HEK293 (cell line): Measurements from ENCODE around the gene BTBD7.

ENCODE experiments used
- CTCF ChIA-PET: fragments of 350-600 bp; formaldehyde crosslinking; extraction: SDS; loops from one replicate; lab custom pipeline; 2021; ENCODE audit warnings: antibody characterized with exemption; lab: Yijun Ruan, JAX
- POLR2A ChIA-PET: fragments of 300-600 bp; formaldehyde crosslinking; extraction: SDS; loops from one replicate; lab custom pipeline; 2020; ENCODE audit warnings: antibody characterized with exemption, inconsistent platforms; lab: Yijun Ruan, JAX
- H3K27ac ChIP-seq: fragments of 200-500 bp; sonication (Bioruptor generic); 2 replicates; pipeline ENCODE4 v1.5.1; 2014; ENCODE audit warnings: low read depth, low read length, control low read depth, inconsistent platforms; ENCODE audit errors: extremely low read depth
- H3K36me3 ChIP-seq, 2 experiments: fragments of 200-500 bp in 1 of 2; sonication (Bioruptor generic) in 1 of 2; 1 replicate in 1 of 2; 2 replicates in 1 of 2; pipeline ENCODE4 v1.5.1; 2014 to 2017; ENCODE audit warnings: inconsistent platforms in 2 of 2, low read length in 2 of 2; ENCODE audit not compliant: control insufficient read depth in 2 of 2, insufficient read depth in 1 of 2
- H3K4me1 ChIP-seq: fragments of 200-500 bp; sonication (Bioruptor generic); 2 replicates; pipeline ENCODE4 v1.5.1; 2014; ENCODE audit warnings: mild to moderate bottlenecking, low read length, inconsistent platforms; ENCODE audit not compliant: control insufficient read depth, insufficient read depth
- H3K4me3 ChIP-seq: 2 replicates; pipeline ENCODE4 v1.5.1; 2011; ENCODE audit warnings: low read depth, mild to moderate bottlenecking, control low read depth, low read length, moderate library complexity
- H3K9me3 ChIP-seq: fragments of 200-500 bp; sonication (Bioruptor generic); 2 replicates; pipeline ENCODE4 v1.5.1; 2014; ENCODE audit warnings: low read depth, low read length, inconsistent platforms; ENCODE audit not compliant: control insufficient read depth, insufficient read depth
- FEZF1 ChIP-seq: fragments of 450-650 bp; formaldehyde crosslinking; IDR thresholded peaks from 2 replicates; pipeline ENCODE4 v1.5.1; 2016; ENCODE audit warnings: missing biosample characterization, missing genetic modification characterization
- GLI4 ChIP-seq: fragments of 450-650 bp; formaldehyde crosslinking; IDR thresholded peaks from 2 replicates; pipeline ENCODE4 v1.5.1; 2016; ENCODE audit warnings: missing biosample characterization, missing genetic modification characterization
- GLIS1 ChIP-seq: fragments of 450-650 bp; formaldehyde crosslinking; IDR thresholded peaks from 2 replicates; pipeline ENCODE4 v1.5.1; 2016; ENCODE audit warnings: missing biosample characterization, missing genetic modification characterization
- HOXA7 ChIP-seq: sonication (generic); formaldehyde crosslinking; IDR thresholded peaks from 2 replicates; pipeline ENCODE4 v1.8.1; 2022; ENCODE audit warnings: missing genetic modification reagents, borderline replicate concordance
- OVOL3 ChIP-seq: fragments of 450-650 bp; formaldehyde crosslinking; IDR thresholded peaks from 2 replicates; pipeline ENCODE4 v1.5.1; 2016; ENCODE audit warnings: missing biosample characterization, missing genetic modification characterization
- SP7 ChIP-seq: fragments of 450-650 bp; formaldehyde crosslinking; IDR thresholded peaks from 2 replicates; pipeline ENCODE4 v1.5.1; 2016; ENCODE audit warnings: missing biosample characterization, missing genetic modification characterization
- ZBTB7A ChIP-seq: fragments of 450-650 bp; formaldehyde crosslinking; IDR thresholded peaks from 2 replicates; pipeline ENCODE4 v1.5.1; 2016; ENCODE audit warnings: low read depth, missing biosample characterization, missing genetic modification characterization
- ZNF10 ChIP-seq: fragments of 450-650 bp; formaldehyde crosslinking; IDR thresholded peaks from 2 replicates; pipeline ENCODE4 v1.5.1; 2017; ENCODE audit warnings: missing biosample characterization, missing genetic modification characterization
- ZNF133 ChIP-seq: fragments of 450-650 bp; formaldehyde crosslinking; IDR thresholded peaks from 2 replicates; pipeline ENCODE4 v1.5.1; 2016; ENCODE audit warnings: missing biosample characterization, missing genetic modification characterization
- ZNF146 ChIP-seq: fragments of 450-650 bp; formaldehyde crosslinking; IDR thresholded peaks from 2 replicates; pipeline ENCODE4 v1.5.1; 2016; ENCODE audit warnings: missing biosample characterization, missing genetic modification characterization
- ZNF157 ChIP-seq: fragments of 450-650 bp; formaldehyde crosslinking; IDR thresholded peaks from 2 replicates; pipeline ENCODE4 v1.5.1; 2016; ENCODE audit warnings: missing biosample characterization, missing genetic modification characterization
- ZNF184 ChIP-seq: fragments of 450-650 bp; IDR thresholded peaks from 2 replicates; pipeline ENCODE4 v1.5.1; 2018; ENCODE audit warnings: missing biosample characterization, mild to moderate bottlenecking, missing genetic modification characterization
- ZNF2 ChIP-seq: fragments of 450-650 bp; formaldehyde crosslinking; IDR thresholded peaks from 2 replicates; pipeline ENCODE4 v1.5.1; 2016; ENCODE audit warnings: missing biosample characterization, missing genetic modification characterization
- ZNF426 ChIP-seq: fragments of 450-650 bp; formaldehyde crosslinking; IDR thresholded peaks from 2 replicates; pipeline ENCODE4 v1.5.1; 2017; ENCODE audit warnings: missing biosample characterization, missing genetic modification characterization, mild to moderate bottlenecking, inconsistent platforms, moderate library complexity
- ZNF473 ChIP-seq: fragments of 450-650 bp; formaldehyde crosslinking; IDR thresholded peaks from 2 replicates; pipeline ENCODE4 v1.5.1; 2017; ENCODE audit warnings: missing biosample characterization, missing genetic modification characterization
- ZNF561 ChIP-seq: fragments of 450-650 bp; IDR thresholded peaks from 2 replicates; pipeline ENCODE4 v1.5.1; 2018; ENCODE audit warnings: missing biosample characterization, missing genetic modification characterization, borderline replicate concordance
- ZNF701 ChIP-seq: fragments of 450-650 bp; formaldehyde crosslinking; IDR thresholded peaks from 2 replicates; pipeline ENCODE4 v1.5.1; 2016; ENCODE audit warnings: missing biosample characterization, missing genetic modification characterization
- ZSCAN23 ChIP-seq: fragments of 450-650 bp; formaldehyde crosslinking; IDR thresholded peaks from 2 replicates; pipeline ENCODE4 v1.5.1; 2016; ENCODE audit warnings: missing biosample characterization, missing genetic modification characterization
- TF ChIP-seq, protein P1 (sequence below): fragments of 450-650 bp; formaldehyde crosslinking; IDR thresholded peaks from 2 replicates; pipeline ENCODE4 v1.5.1; 2016; ENCODE audit warnings: missing biosample characterization, missing genetic modification characterization
- TF ChIP-seq, protein P2 (sequence below): fragments of 450-650 bp; formaldehyde crosslinking; IDR thresholded peaks from 2 replicates; pipeline ENCODE4 v1.5.1; 2017; ENCODE audit warnings: missing biosample characterization, missing genetic modification characterization
- TF ChIP-seq, protein P3 (sequence below): fragments of 450-650 bp; formaldehyde crosslinking; IDR thresholded peaks from 2 replicates; pipeline ENCODE4 v1.5.1; 2017; ENCODE audit warnings: missing biosample characterization, missing genetic modification characterization
- TF ChIP-seq, protein P4 (sequence below): fragments of 450-650 bp; formaldehyde crosslinking; IDR thresholded peaks from 2 replicates; pipeline ENCODE4 v1.5.0; 2017; ENCODE audit warnings: missing biosample characterization, missing genetic modification characterization, borderline replicate concordance
- TF ChIP-seq, protein P5 (sequence below): fragments of 450-650 bp; formaldehyde crosslinking; IDR thresholded peaks from 2 replicates; pipeline ENCODE4 v1.5.1; 2016; ENCODE audit warnings: missing biosample characterization, missing genetic modification characterization
- TF ChIP-seq, protein P6 (sequence below): fragments of 450-650 bp; formaldehyde crosslinking; IDR thresholded peaks from 2 replicates; pipeline ENCODE4 v1.5.1; 2016; ENCODE audit warnings: missing biosample characterization, missing genetic modification characterization

Gene BTBD7

DNA sequence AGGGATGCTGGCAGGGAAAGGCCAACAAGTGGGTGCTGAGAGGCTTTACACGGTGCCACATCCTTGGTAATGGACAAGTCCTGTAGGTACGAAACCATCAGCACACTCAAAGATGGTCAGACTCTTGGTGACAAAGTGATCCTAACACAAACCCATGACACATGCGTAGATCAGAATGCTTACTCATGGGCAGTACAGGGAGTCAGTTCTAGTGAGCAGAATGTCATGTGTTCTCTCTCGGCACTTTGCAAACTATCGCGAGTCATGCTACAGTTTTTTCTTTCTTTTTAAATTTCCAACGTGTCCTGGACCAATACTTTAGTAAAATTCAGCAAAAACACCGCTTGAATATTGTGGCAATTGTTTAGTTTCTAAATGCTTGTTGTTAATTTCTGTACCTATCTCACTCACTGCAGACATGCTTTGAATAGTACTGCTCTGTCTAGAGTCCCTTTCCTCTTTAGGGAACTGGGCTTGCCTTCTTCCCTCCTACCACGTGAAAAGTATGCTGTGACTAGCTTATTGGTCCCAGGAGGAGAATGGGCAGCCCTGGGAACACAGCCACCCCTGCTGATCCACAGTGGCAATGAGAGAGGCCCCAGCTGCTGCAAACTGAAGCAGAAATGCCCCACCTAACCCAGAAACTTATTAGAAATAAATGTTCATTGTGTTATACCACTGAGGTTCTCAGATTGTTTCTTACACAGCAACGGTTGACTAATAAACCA, 63.3 kb downstream of the BTBD7 start:
- Histone ChIP-seq H3K4me3 (no peak overlapping the region), H3K4me1 (no peaks in the 10 kb centered on the region), H3K27ac (no peak overlapping the region), H3K36me3 (peaks cover 0 to 3% of the 10 kb centered on the region in 2 experiments; a peak in 2 of 3 replicates), H3K9me3 (no peaks in the 10 kb centered on the region)
- TF ChIP-seq ZNF2 (no peak), ZNF133 (tag by site-specific recombination) (no peak), ZSCAN23 (tag by site-specific recombination) (no peak), ZNF473 (tag by site-specific recombination) (no peak), ZNF426 (tag by site-specific recombination) (no peak), ZBTB7A (tag by site-specific recombination) (no peak)
- TF ChIP-seq, protein P1, sequence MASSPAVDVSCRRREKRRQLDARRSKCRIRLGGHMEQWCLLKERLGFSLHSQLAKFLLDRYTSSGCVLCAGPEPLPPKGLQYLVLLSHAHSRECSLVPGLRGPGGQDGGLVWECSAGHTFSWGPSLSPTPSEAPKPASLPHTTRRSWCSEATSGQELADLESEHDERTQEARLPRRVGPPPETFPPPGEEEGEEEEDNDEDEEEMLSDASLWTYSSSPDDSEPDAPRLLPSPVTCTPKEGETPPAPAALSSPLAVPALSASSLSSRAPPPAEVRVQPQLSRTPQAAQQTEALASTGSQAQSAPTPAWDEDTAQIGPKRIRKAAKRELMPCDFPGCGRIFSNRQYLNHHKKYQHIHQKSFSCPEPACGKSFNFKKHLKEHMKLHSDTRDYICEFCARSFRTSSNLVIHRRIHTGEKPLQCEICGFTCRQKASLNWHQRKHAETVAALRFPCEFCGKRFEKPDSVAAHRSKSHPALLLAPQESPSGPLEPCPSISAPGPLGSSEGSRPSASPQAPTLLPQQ (tag by site-specific recombination): no peak
- TF ChIP-seq, protein P2, sequence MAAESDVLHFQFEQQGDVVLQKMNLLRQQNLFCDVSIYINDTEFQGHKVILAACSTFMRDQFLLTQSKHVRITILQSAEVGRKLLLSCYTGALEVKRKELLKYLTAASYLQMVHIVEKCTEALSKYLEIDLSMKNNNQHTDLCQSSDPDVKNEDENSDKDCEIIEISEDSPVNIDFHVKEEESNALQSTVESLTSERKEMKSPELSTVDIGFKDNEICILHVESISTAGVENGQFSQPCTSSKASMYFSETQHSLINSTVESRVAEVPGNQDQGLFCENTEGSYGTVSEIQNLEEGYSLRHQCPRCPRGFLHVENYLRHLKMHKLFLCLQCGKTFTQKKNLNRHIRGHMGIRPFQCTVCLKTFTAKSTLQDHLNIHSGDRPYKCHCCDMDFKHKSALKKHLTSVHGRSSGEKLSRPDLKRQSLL: no peak
- CTCF ChIA-PET: no interaction called here
- POLR2A ChIA-PET: no interaction called here

DNA sequence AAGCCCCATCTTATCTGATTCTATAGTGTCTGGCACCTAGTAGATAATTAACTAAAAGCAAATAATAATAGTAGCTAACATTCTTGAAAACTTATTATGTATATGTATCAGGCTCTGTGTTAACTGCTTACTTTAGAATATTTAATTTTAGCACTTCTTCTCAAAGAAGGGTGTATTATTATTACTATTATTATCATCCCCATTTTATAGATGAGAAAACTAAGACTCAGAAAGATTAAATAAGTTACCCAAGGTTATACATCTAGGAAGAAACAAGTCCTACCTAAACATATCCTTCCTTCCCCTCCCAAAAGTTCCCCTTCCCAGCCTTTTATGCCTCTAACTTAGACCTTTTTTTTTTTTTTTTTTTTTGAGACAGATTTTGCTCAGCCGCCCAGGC, 64.4 kb downstream of the BTBD7 start:
- ChIA-PET POLR2A (interaction anchor here (1.0 kb wide), 1 partner anchor 8 kb away, joined by 5 read pairs; no protein-coding TSS in a partner anchor), CTCF (no interaction called here)
- Histone ChIP-seq H3K9me3 (no peaks in the 10 kb centered on the region), H3K4me1 (no peaks in the 10 kb centered on the region), H3K4me3 (no peak overlapping the region), H3K27ac (no peak overlapping the region), H3K36me3 (peaks cover 0 to 5% of the 10 kb centered on the region in 2 experiments; a peak in 2 of 3 replicates)
- TF ChIP-seq, protein P3, sequence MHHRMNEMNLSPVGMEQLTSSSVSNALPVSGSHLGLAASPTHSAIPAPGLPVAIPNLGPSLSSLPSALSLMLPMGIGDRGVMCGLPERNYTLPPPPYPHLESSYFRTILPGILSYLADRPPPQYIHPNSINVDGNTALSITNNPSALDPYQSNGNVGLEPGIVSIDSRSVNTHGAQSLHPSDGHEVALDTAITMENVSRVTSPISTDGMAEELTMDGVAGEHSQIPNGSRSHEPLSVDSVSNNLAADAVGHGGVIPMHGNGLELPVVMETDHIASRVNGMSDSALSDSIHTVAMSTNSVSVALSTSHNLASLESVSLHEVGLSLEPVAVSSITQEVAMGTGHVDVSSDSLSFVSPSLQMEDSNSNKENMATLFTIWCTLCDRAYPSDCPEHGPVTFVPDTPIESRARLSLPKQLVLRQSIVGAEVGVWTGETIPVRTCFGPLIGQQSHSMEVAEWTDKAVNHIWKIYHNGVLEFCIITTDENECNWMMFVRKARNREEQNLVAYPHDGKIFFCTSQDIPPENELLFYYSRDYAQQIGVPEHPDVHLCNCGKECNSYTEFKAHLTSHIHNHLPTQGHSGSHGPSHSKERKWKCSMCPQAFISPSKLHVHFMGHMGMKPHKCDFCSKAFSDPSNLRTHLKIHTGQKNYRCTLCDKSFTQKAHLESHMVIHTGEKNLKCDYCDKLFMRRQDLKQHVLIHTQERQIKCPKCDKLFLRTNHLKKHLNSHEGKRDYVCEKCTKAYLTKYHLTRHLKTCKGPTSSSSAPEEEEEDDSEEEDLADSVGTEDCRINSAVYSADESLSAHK (tag by site-specific recombination): no peak
- no peak for TF ChIP-seq FEZF1 (tag by site-specific recombination)
- TF ChIP-seq, protein P4, sequence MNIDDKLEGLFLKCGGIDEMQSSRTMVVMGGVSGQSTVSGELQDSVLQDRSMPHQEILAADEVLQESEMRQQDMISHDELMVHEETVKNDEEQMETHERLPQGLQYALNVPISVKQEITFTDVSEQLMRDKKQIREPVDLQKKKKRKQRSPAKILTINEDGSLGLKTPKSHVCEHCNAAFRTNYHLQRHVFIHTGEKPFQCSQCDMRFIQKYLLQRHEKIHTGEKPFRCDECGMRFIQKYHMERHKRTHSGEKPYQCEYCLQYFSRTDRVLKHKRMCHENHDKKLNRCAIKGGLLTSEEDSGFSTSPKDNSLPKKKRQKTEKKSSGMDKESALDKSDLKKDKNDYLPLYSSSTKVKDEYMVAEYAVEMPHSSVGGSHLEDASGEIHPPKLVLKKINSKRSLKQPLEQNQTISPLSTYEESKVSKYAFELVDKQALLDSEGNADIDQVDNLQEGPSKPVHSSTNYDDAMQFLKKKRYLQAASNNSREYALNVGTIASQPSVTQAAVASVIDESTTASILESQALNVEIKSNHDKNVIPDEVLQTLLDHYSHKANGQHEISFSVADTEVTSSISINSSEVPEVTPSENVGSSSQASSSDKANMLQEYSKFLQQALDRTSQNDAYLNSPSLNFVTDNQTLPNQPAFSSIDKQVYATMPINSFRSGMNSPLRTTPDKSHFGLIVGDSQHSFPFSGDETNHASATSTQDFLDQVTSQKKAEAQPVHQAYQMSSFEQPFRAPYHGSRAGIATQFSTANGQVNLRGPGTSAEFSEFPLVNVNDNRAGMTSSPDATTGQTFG (tag by site-specific recombination): no peak
- TF ChIP-seq, protein P5, sequence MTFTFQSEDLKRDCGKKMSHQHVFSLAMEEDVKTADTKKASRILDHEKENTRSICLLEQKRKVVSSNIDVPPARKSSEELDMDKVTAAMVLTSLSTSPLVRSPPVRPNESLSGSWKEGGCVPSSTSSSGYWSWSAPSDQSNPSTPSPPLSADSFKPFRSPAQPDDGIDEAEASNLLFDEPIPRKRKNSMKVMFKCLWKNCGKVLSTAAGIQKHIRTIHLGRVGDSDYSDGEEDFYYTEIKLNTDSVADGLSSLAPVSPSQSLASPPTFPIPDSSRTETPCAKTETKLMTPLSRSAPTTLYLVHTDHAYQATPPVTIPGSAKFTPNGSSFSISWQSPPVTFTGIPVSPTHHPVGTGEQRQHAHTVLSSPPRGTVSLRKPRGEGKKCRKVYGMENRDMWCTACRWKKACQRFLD (tag by site-specific recombination): no peak
- no peak for TF ChIP-seq ZNF157 (tag by site-specific recombination)
- no peak for TF ChIP-seq SP7
- TF ChIP-seq ZNF10 (tag by site-specific recombination): no peak
- no peak for TF ChIP-seq ZNF561 (tag by site-specific recombination)
- no peak for TF ChIP-seq ZNF146
- TF ChIP-seq ZNF184: no peak
- no peak for TF ChIP-seq HOXA7 (CRISPR knock-in tag)
- TF ChIP-seq ZNF701: no peak
- no peak for TF ChIP-seq GLIS1 (tag by site-specific recombination)
- TF ChIP-seq GLI4 (tag by site-specific recombination): no peak
- TF ChIP-seq OVOL3: no peak
- TF ChIP-seq, protein P6, sequence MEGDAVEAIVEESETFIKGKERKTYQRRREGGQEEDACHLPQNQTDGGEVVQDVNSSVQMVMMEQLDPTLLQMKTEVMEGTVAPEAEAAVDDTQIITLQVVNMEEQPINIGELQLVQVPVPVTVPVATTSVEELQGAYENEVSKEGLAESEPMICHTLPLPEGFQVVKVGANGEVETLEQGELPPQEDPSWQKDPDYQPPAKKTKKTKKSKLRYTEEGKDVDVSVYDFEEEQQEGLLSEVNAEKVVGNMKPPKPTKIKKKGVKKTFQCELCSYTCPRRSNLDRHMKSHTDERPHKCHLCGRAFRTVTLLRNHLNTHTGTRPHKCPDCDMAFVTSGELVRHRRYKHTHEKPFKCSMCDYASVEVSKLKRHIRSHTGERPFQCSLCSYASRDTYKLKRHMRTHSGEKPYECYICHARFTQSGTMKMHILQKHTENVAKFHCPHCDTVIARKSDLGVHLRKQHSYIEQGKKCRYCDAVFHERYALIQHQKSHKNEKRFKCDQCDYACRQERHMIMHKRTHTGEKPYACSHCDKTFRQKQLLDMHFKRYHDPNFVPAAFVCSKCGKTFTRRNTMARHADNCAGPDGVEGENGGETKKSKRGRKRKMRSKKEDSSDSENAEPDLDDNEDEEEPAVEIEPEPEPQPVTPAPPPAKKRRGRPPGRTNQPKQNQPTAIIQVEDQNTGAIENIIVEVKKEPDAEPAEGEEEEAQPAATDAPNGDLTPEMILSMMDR: no peak
